Testis (tissue), 2 donors: Measurements from ENCODE around the gene UGT2B11.
"Not testable (repeated sequence)": the region's sequence is repeated elsewhere in the genome, so short reads cannot be mapped to it uniquely, and the experiment has no call there.

Experiments used
- POLR2A ChIP-seq: fragments of 450-650 bp; IDR thresholded peaks from one replicate; pipeline ENCODE4 v1.6.1; 2017; ENCODE audit warnings: antibody characterized with exemption, mild to moderate bottlenecking, moderate library complexity
- TF ChIP-seq, protein P1 (sequence below), 3 experiments: fragments of 450-650 bp in 2 of 3; fragments of 200-600 bp in 1 of 3; sonication (generic) in 1 of 3; IDR thresholded peaks; one replicate each; pipeline ENCODE4 v1.5.1; 2016 to 2019; ENCODE audit warnings: antibody characterized with exemption in 3 of 3, mild to moderate bottlenecking in 2 of 3, moderate library complexity in 1 of 3

DNA sequence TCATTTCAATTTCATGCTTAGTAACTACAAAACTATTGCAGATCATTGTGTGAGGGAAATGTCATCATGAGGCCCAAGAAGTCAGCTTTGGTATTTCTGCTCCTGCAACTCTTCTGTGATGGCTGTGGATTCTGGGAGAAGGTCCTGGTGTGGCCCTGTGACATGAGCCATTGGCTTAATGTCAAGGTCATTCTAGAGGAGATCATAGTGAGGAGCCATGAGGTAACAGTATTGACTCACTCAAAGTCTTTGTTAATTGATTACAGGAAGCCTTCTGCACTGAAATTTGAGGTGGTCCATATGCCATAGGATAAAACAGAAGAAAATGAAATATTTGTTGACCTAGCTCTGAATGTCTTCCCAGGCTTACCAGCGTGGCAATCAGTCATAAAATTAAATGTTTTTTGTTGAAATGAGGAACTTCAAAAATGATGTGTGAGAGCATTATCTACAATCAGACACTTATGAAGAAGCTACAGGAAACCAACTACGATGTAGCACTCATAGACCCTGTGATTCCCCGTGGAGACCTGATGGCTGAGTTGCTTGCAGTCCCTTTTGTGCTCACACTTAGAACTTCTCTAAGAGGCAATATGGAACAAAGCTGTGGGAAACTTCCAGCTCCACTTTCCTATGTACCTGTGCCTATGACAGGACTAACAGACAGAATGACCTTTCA, 28.2 kb upstream of the UGT2B11 start:
- TF ChIP-seq POLR2A, result not testable (repeated sequence)
- TF ChIP-seq, protein P1, sequence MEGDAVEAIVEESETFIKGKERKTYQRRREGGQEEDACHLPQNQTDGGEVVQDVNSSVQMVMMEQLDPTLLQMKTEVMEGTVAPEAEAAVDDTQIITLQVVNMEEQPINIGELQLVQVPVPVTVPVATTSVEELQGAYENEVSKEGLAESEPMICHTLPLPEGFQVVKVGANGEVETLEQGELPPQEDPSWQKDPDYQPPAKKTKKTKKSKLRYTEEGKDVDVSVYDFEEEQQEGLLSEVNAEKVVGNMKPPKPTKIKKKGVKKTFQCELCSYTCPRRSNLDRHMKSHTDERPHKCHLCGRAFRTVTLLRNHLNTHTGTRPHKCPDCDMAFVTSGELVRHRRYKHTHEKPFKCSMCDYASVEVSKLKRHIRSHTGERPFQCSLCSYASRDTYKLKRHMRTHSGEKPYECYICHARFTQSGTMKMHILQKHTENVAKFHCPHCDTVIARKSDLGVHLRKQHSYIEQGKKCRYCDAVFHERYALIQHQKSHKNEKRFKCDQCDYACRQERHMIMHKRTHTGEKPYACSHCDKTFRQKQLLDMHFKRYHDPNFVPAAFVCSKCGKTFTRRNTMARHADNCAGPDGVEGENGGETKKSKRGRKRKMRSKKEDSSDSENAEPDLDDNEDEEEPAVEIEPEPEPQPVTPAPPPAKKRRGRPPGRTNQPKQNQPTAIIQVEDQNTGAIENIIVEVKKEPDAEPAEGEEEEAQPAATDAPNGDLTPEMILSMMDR (IDR thresholded peaks at IDR 0.05), result not testable (repeated sequence)
